Measurements from ENCODE around the gene IL1RL2. TPM values are rescaled to one million over a fixed set of nuclear protein-coding genes. Genes with fewer than 3 reads are reported as not detected.

The IL1RL2 gene
- total RNA-seq, 1 experiment from 2014 or later, result not detected

- H3K4me1 ChIP-seq (ENCODE audit: control insufficient read depth in 1 of 2, insufficient read depth in 2 of 2, low read length in 2 of 2), result peaks cover 0 to 15% of the 10 kb centered on the region in 2 experiments; a peak in 3 of 4 replicates
- intact Hi-C loops (cut with micrococcal nuclease), result no loop called here
Measured at GRCh38 chr2:102239344-102239743, 52.5 kb downstream of the IL1RL2 start.

GRCh38 chr2:102240640-102241370, 54.0 kb downstream of the IL1RL2 start:
- Histone ChIP-seq H3K36me3 (ENCODE audit: control insufficient read depth in 1 of 2, insufficient read depth in 2 of 2, low read length in 2 of 2) (no peaks in the 10 kb centered on the region), H3K9ac (ENCODE audit: low read length) (no peak overlapping the region), H3K4me3 (replicated peaks in 1 of 2; ENCODE audit: low read depth in 1 of 2, low read length in 2 of 2) (no peak overlapping the region), H3K9me3 (ENCODE audit: control insufficient read depth in 1 of 2, insufficient read depth in 1 of 2, low read depth in 1 of 2, low read length in 2 of 2) (no peaks in the 10 kb centered on the region), H3K4me2 (ENCODE audit: low read length) (peak overlapping the region; percentile 38), H2AFZ (ENCODE audit: low read depth, low read length, poor library complexity, severe bottlenecking) (peak overlapping the region; percentile 81), H4K20me1 (ENCODE audit: insufficient read depth) (no peaks in the 10 kb centered on the region), H3K27me3 (ENCODE audit: insufficient read depth, low read length) (no peaks in the 10 kb centered on the region), H3K9me2 (ENCODE audit: insufficient read depth) (no peaks in the 10 kb centered on the region), H3K79me2 (ENCODE audit: insufficient read depth, low read length) (no peaks in the 10 kb centered on the region), H3K27ac (ENCODE audit: low read depth, low read length) (no peak overlapping the region), H3K4me1 (ENCODE audit: control insufficient read depth in 1 of 2, insufficient read depth in 2 of 2, low read length in 2 of 2) (peaks cover 0 to 15% of the 10 kb centered on the region in 2 experiments; a peak in 3 of 4 replicates)
- RAD21 ChIA-PET (ENCODE audit: low non-redundant PET in 1 of 2, low total read pairs in 2 of 2, uncharacterized antibody in 2 of 2, unreplicated experiment in 2 of 2), result interaction anchor here (0.6 to 1.8 kb wide), 8 partner anchors 74 to 496 kb away, joined by 3 to 16 read pairs (median 4); no protein-coding TSS in a partner anchor
- POLR2A ChIA-PET, result interaction anchor here (0.7 to 1.7 kb wide), 5 partner anchors 15 to 357 kb away, joined by 3 to 6 read pairs (median 3); no protein-coding TSS in a partner anchor
- no peak for TF ChIP-seq POLR2AphosphoS5 (IDR thresholded peaks at IDR 0.05; ENCODE audit: low read depth, low read length)
- TF ChIP-seq SP1 (IDR thresholded peaks at IDR 0.05; ENCODE audit: low read depth), result no peak
- TF ChIP-seq YY1 (IDR thresholded peaks at IDR 0.05; ENCODE audit: extremely low read depth, insufficient replicate concordance, low read depth, low read length), result no peak
- TF ChIP-seq CTCF (IDR thresholded peaks at IDR 0.05 in 2 of 3, conservative IDR thresholded peaks at IDR 0.05 in 1 of 3; ENCODE audit: borderline replicate concordance in 1 of 3, insufficient read depth in 1 of 3, low read depth in 2 of 3, low read length in 2 of 3), result peak; percentile 90 to 98 (median 96)
- no peak for TF ChIP-seq ELF1 (IDR thresholded peaks at IDR 0.05; ENCODE audit: borderline replicate concordance, low read depth)
- TF ChIP-seq ATF3 (IDR thresholded peaks at IDR 0.05), result no peak
- peak; percentile 95 for TF ChIP-seq RAD21 (IDR thresholded peaks at IDR 0.05; ENCODE audit: low read depth)
- peak; percentile 19; the same call in 1 of the 2 replicates for TF ChIP-seq REST (IDR thresholded peaks at IDR 0.05; ENCODE audit: low read depth)
- DNase-seq (ENCODE audit: low read depth, low spot score) (peak; percentile 80), ATAC-seq (peak; percentile 99)
- intact Hi-C loops (cut with micrococcal nuclease), result loop anchor here (1.0 to 5.0 kb wide), 4 partner anchors 221 to 376 kb away; partner anchors contain the start of gene SLC9A2
- no TSS peak for BruUV-seq (replicated peaks)
- CTCF ChIA-PET, result interaction anchor here (0.6 to 4.3 kb wide), 55 partner anchors 10 to 1120 kb away, joined by 3 to 76 read pairs (median 4); partner anchors contain the start of gene IL1R1

More at GRCh38 chr2:102239344-102239743, 52.5 kb downstream of the IL1RL2 start:
- H3K9ac ChIP-seq (ENCODE audit: low read length), result no peak overlapping the region
- TF ChIP-seq JUND (IDR thresholded peaks at IDR 0.05) (no peak), ATF3 (IDR thresholded peaks at IDR 0.05) (no peak), RAD21 (IDR thresholded peaks at IDR 0.05; ENCODE audit: low read depth) (no peak)
- H3K4me2 ChIP-seq (ENCODE audit: low read length), result no peak overlapping the region
- no peak for ATAC-seq
- H3K36me3 ChIP-seq (ENCODE audit: control insufficient read depth in 1 of 2, insufficient read depth in 2 of 2, low read length in 2 of 2), result no peaks in the 10 kb centered on the region
- no peaks in the 10 kb centered on the region for H3K9me3 ChIP-seq (ENCODE audit: control insufficient read depth in 1 of 2, insufficient read depth in 1 of 2, low read depth in 1 of 2, low read length in 2 of 2)
- H3K4me3 ChIP-seq (replicated peaks in 1 of 2; ENCODE audit: low read depth in 1 of 2, low read length in 2 of 2), result no peak overlapping the region
- ChIA-PET CTCF (interaction anchor here (1.9 to 4.3 kb wide), 5 partner anchors 204 to 820 kb away, joined by 4 to 76 read pairs (median 7); no protein-coding TSS in a partner anchor), RAD21 (ENCODE audit: low non-redundant PET in 1 of 2, low total read pairs in 2 of 2, uncharacterized antibody in 2 of 2, unreplicated experiment in 2 of 2) (no interaction called here), POLR2A (no interaction called here)
- no peak overlapping the region for H3K27ac ChIP-seq (ENCODE audit: low read depth, low read length)
- H4K20me1 ChIP-seq (ENCODE audit: insufficient read depth), result no peaks in the 10 kb centered on the region
- H3K79me2 ChIP-seq (ENCODE audit: insufficient read depth, low read length), result no peaks in the 10 kb centered on the region
- H2AFZ ChIP-seq (ENCODE audit: low read depth, low read length, poor library complexity, severe bottlenecking), result no peak overlapping the region
- BruUV-seq (replicated peaks), result no TSS peak
- no peaks in the 10 kb centered on the region for H3K27me3 ChIP-seq (ENCODE audit: insufficient read depth, low read length)
- DNase-seq (ENCODE audit: low read depth, low spot score), result no peak
- no peaks in the 10 kb centered on the region for H3K9me2 ChIP-seq (ENCODE audit: insufficient read depth)

Data from HCT116 (cell line).